ENCODE results near the gene ITGB4.

The ITGB4 gene

DNA sequence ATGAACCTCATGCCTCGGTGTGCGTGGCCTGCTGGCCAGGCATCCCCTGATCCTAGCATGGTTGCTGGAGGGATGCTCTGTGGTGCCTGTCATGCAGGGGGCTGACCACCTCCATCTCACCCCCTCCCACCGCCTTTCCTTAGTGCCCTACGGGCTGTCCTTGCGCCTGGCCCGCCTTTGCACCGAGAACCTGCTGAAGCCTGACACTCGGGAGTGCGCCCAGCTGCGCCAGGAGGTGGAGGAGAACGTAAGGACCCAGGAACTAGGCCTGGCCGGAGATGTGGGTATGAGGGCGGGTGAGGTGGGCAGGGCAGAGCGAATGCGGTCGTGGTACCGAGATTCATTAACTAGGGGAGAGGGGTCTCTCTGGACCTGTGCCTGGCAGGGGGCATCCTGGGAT, 19.0 kb downstream of the ITGB4 start:
- no peak overlapping the region for H3K4me3 ChIP-seq (ENCODE audit: low read depth, low read length)
- TF ChIP-seq, protein P1, sequence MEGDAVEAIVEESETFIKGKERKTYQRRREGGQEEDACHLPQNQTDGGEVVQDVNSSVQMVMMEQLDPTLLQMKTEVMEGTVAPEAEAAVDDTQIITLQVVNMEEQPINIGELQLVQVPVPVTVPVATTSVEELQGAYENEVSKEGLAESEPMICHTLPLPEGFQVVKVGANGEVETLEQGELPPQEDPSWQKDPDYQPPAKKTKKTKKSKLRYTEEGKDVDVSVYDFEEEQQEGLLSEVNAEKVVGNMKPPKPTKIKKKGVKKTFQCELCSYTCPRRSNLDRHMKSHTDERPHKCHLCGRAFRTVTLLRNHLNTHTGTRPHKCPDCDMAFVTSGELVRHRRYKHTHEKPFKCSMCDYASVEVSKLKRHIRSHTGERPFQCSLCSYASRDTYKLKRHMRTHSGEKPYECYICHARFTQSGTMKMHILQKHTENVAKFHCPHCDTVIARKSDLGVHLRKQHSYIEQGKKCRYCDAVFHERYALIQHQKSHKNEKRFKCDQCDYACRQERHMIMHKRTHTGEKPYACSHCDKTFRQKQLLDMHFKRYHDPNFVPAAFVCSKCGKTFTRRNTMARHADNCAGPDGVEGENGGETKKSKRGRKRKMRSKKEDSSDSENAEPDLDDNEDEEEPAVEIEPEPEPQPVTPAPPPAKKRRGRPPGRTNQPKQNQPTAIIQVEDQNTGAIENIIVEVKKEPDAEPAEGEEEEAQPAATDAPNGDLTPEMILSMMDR (IDR thresholded peaks at IDR 0.05; ENCODE audit: low read depth, low read length), result no peak
- DNase-seq (ENCODE audit: low read depth, low spot score), result no peak

GRCh38 chr17:75740631-75741077, 19.4 kb downstream of the ITGB4 start:
- TF ChIP-seq, protein P1 (IDR thresholded peaks at IDR 0.05; ENCODE audit: low read depth, low read length), result no peak
- H3K4me3 ChIP-seq (ENCODE audit: low read depth, low read length), result no peak overlapping the region
- no peak for DNase-seq (ENCODE audit: low read depth, low spot score)
- in situ Hi-C loops (cut with HindIII; ENCODE audit: low sequenced_read_pairs), result no loop called here

More for the DNA sequence above, 19.0 kb downstream of the ITGB4 start:
- in situ Hi-C loops (cut with HindIII; ENCODE audit: low sequenced_read_pairs), result no loop called here

DNA sequence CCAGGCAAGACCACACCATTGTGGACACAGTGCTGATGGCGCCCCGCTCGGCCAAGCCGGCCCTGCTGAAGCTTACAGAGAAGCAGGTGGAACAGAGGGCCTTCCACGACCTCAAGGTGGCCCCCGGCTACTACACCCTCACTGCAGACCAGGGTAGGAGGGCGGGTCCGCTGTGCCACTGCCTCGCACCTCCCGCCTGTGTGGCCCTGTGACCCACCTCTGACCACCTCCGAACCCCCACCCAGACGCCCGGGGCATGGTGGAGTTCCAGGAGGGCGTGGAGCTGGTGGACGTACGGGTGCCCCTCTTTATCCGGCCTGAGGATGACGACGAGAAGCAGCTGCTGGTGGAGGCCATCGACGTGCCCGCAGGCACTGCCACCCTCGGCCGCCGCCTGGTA, 21.1 kb downstream of the ITGB4 start:
- TF ChIP-seq, protein P1 (IDR thresholded peaks at IDR 0.05; ENCODE audit: low read depth, low read length), result no peak
- in situ Hi-C loops (cut with HindIII; ENCODE audit: low sequenced_read_pairs), result no loop called here
- H3K4me3 ChIP-seq (ENCODE audit: low read depth, low read length), result no peak overlapping the region
- DNase-seq (ENCODE audit: low read depth, low spot score), result no peak

DNA sequence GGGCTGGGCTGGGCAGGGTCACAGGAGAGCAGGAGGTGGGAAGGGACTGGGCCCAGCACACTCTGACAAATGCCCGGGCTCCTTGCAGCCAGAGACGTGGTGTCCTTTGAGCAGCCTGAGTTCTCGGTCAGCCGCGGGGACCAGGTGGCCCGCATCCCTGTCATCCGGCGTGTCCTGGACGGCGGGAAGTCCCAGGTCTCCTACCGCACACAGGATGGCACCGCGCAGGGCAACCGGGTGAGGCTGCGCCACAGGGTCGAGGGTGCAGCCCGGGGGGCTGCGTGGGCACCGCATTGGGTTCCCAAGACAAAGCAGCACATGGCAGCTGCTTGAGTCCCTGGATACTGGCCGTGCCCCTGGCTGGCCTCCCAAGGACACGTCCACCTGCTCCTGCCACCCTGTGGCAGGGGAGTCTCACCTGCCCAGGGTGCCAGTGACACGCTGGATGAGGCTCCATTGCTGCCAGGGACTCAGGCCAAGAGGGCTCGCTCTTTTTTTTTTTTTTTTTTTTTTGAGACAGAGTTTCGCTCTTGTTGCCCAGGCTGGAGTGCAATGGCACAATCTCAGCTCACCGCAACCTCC, 22.5 kb downstream of the ITGB4 start:
- TF ChIP-seq, protein P1 (IDR thresholded peaks at IDR 0.05; ENCODE audit: low read depth, low read length), result no peak
- in situ Hi-C loops (cut with HindIII; ENCODE audit: low sequenced_read_pairs), result no loop called here
- DNase-seq (ENCODE audit: low read depth, low spot score), result no peak

DNA sequence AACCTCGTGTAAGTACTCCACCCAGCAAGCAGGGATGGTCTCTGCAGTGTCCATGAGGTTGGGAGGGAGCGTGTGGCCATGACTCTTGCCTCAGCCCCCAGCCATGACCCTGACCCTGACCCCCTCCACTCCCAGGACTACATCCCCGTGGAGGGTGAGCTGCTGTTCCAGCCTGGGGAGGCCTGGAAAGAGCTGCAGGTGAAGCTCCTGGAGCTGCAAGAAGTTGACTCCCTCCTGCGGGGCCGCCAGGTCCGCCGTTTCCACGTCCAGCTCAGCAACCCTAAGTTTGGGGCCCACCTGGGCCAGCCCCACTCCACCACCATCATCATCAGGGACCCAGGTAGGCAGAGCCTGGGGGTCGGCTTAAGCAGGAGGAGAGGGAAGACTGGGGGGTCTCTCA, 27.4 kb downstream of the ITGB4 start:
- DNase-seq (ENCODE audit: low read depth, low spot score), result no peak
- in situ Hi-C loops (cut with HindIII; ENCODE audit: low sequenced_read_pairs), result no loop called here
- TF ChIP-seq, protein P1 (IDR thresholded peaks at IDR 0.05; ENCODE audit: low read depth, low read length), result no peak
- H3K4me3 ChIP-seq (ENCODE audit: low read depth, low read length), result no peak overlapping the region

More for the DNA sequence above, 22.5 kb downstream of the ITGB4 start:
- H3K4me3 ChIP-seq (ENCODE audit: low read depth, low read length), result no peak overlapping the region

- TF ChIP-seq, protein P1 (IDR thresholded peaks at IDR 0.05; ENCODE audit: low read depth, low read length), result peak; percentile 86
- H3K4me3 ChIP-seq (ENCODE audit: low read depth, low read length), result no peak overlapping the region
- DNase-seq (ENCODE audit: low read depth, low spot score), result peak; percentile 62
- in situ Hi-C loops (cut with HindIII; ENCODE audit: low sequenced_read_pairs), result no loop called here
Measured at GRCh38 chr17:75749545-75750389, 28.5 kb downstream of the ITGB4 start.
